ENCODE measurements around the gene RPS2.

DNA sequence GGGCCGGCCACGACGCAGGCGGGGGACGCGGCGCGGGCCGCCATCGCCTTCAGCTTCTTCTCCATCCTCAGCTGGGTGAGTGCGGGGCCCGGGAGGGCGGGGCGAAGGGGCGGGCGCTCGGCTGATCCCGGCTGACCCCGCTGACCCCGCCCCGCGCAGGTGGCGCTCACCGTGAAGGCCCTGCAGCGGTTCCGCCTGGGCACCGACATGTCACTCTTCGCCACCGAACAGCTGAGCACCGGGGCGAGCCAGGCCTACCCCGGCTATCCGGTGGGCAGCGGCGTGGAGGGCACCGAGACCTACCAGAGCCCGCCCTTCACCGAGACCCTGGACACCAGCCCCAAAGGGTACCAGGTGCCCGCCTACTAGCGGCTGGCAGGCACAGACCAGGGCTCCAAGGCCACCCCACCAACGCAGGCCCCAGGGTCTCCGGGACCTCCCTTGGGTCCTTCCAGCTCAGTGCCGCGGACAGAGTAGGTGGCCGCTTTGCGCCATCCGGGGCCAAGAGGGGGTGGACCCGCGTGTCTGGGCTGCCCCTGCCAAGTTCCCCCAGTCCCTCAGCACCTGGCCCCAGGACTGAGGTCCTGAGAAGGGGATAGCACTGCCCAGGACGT is 28.2 kb upstream of the RPS2 start:
- TF ChIP-seq SUZ12 (IDR thresholded peaks at IDR 0.05; ENCODE audit: extremely low read depth, insufficient read depth, insufficient read length) (no peak), YY1 (IDR thresholded peaks at IDR 0.05; ENCODE audit: insufficient read depth, insufficient read length) (no peak), ZNF274 (IDR thresholded peaks at IDR 0.05; ENCODE audit: low read depth, low read length) (no peak)
